Measurements from ENCODE around the gene APOO.
"Not testable (repeated sequence)": the region's sequence is repeated elsewhere in the genome, so short reads cannot be mapped to it uniquely, and the experiment has no call there.

APOO gene

GRCh38 chrX:23861215-23861896, 46.4 kb downstream of the APOO start:
- no peak for DNase-seq
- TF ChIP-seq CTCF (IDR thresholded peaks at IDR 0.05; ENCODE audit: low read depth, low read length, missing control alignments), result no peak
- H3K36me3 ChIP-seq (replicated peaks), result no peaks in the 10 kb centered on the region
- no peak overlapping the region for H3K27ac ChIP-seq
- in situ Hi-C loops (cut with HindIII; ENCODE audit: low pct_ligation_motif_present, low sequenced_read_pairs), result no loop called here
- H3K27me3 ChIP-seq (replicated peaks), result no peaks in the 10 kb centered on the region
- no peak overlapping the region for H3K4me3 ChIP-seq (ENCODE audit: low read depth, low read length)

- not testable (repeated sequence) for H3K36me3 ChIP-seq (replicated peaks)
Measured at GRCh38 chrX:23859238-23859637, 48.5 kb downstream of the APOO start.

GRCh38 chrX:23857935-23858334, 49.8 kb downstream of the APOO start:
- in situ Hi-C loops (cut with HindIII; ENCODE audit: low pct_ligation_motif_present, low sequenced_read_pairs), result no loop called here

More at GRCh38 chrX:23859238-23859637, 48.5 kb downstream of the APOO start:
- in situ Hi-C loops (cut with HindIII; ENCODE audit: low pct_ligation_motif_present, low sequenced_read_pairs); DNase-seq; H3K4me3 ChIP-seq (ENCODE audit: low read depth, low read length); H3K27me3 ChIP-seq (replicated peaks); H3K27ac ChIP-seq: not testable (repeated sequence)

GRCh38 chrX:23857363-23857762, 50.4 kb downstream of the APOO start:
- Histone ChIP-seq H3K36me3 (replicated peaks) (no peaks in the 10 kb centered on the region), H3K27ac (no peak overlapping the region), H3K4me3 (ENCODE audit: low read depth, low read length) (no peak overlapping the region), H3K27me3 (replicated peaks) (no peaks in the 10 kb centered on the region)
- in situ Hi-C loops (cut with HindIII; ENCODE audit: low pct_ligation_motif_present, low sequenced_read_pairs), result no loop called here
- no peak for TF ChIP-seq CTCF (IDR thresholded peaks at IDR 0.05; ENCODE audit: low read depth, low read length, missing control alignments)
- DNase-seq, result no peak

More at GRCh38 chrX:23857935-23858334, 49.8 kb downstream of the APOO start:
- Histone ChIP-seq H3K27ac (no peak overlapping the region), H3K27me3 (replicated peaks) (no peaks in the 10 kb centered on the region), H3K36me3 (replicated peaks) (no peaks in the 10 kb centered on the region), H3K4me3 (ENCODE audit: low read depth, low read length) (no peak overlapping the region)
- no peak for TF ChIP-seq CTCF (IDR thresholded peaks at IDR 0.05; ENCODE audit: low read depth, low read length, missing control alignments)
- DNase-seq, result no peak

GRCh38 chrX:23855569-23855968, 52.2 kb downstream of the APOO start:
- in situ Hi-C loops (cut with HindIII; ENCODE audit: low pct_ligation_motif_present, low sequenced_read_pairs), result no loop called here
- H3K27me3 ChIP-seq (replicated peaks), result no peaks in the 10 kb centered on the region
- no peak overlapping the region for H3K27ac ChIP-seq
- H3K36me3 ChIP-seq (replicated peaks), result no peaks in the 10 kb centered on the region
- DNase-seq, result no peak
- TF ChIP-seq CTCF (IDR thresholded peaks at IDR 0.05; ENCODE audit: low read depth, low read length, missing control alignments), result no peak
- no peak overlapping the region for H3K4me3 ChIP-seq (ENCODE audit: low read depth, low read length)

- H3K36me3 ChIP-seq (replicated peaks), result no peaks in the 10 kb centered on the region
- in situ Hi-C loops (cut with HindIII; ENCODE audit: low pct_ligation_motif_present, low sequenced_read_pairs), result no loop called here
- no peak overlapping the region for H3K27ac ChIP-seq
- no peaks in the 10 kb centered on the region for H3K27me3 ChIP-seq (replicated peaks)
- no peak for DNase-seq
- no peak overlapping the region for H3K4me3 ChIP-seq (ENCODE audit: low read depth, low read length)
- no peak for TF ChIP-seq CTCF (IDR thresholded peaks at IDR 0.05; ENCODE audit: low read depth, low read length, missing control alignments)
Measured at GRCh38 chrX:23854945-23855344, 52.8 kb downstream of the APOO start.

Measured in brain microvascular endothelial cell (primary cell).